Coronary artery (tissue), 2 donors: ENCODE results near the gene TNRC18.

Experiments used
- DNase-seq: peaks from one replicate; pipeline ENCODE4 v3.0.0-alpha.2; 2017; ENCODE audit warnings: low spot score
- H3K27ac ChIP-seq, 2 donors: fragments of 200-600 bp; sonication (generic); one replicate each; pipeline ENCODE4 v1.5.1; 2016 to 2019
- H3K4me3 ChIP-seq: fragments of 200-600 bp; sonication (generic); 2 replicates; pipeline ENCODE4 v1.5.1; 2016; ENCODE audit warnings: mild to moderate bottlenecking, moderate library complexity
- CTCF ChIP-seq: fragments of 200-600 bp; sonication (generic); IDR thresholded peaks from one replicate; pipeline ENCODE4 v1.5.1; 2019; ENCODE audit warnings: antibody characterized with exemption

The TNRC18 gene

GRCh38 chr7:5450549-5451327, 27.1 kb upstream of the TNRC18 start:
- TF ChIP-seq CTCF: peak; percentile 27
- no peak overlapping the region for H3K27ac ChIP-seq
- no peak for DNase-seq
- no peak overlapping the region for H3K4me3 ChIP-seq

GRCh38 chr7:5448378-5449037, 24.9 kb upstream of the TNRC18 start:
- Histone ChIP-seq H3K4me3 (no peak overlapping the region), H3K27ac (no peak overlapping the region)
- no peak for TF ChIP-seq CTCF
- DNase-seq: no peak

- DNase-seq: no peak
- Histone ChIP-seq H3K27ac (no peak overlapping the region), H3K4me3 (no peak overlapping the region)
- no peak for TF ChIP-seq CTCF
These were observed 22.5 kb upstream of the TNRC18 start for GRCh38 chr7:5445981-5446594.

GRCh38 chr7:5443678-5444077, 20.0 kb upstream of the TNRC18 start:
- no peak for TF ChIP-seq CTCF
- Histone ChIP-seq H3K4me3 (no peak overlapping the region), H3K27ac (no peak overlapping the region)
- no peak for DNase-seq

GRCh38 chr7:5442757-5443305, 19.2 kb upstream of the TNRC18 start:
- no peak for TF ChIP-seq CTCF
- DNase-seq: no peak
- Histone ChIP-seq H3K27ac (no peak overlapping the region), H3K4me3 (no peak overlapping the region)

GRCh38 chr7:5441840-5442503, 18.3 kb upstream of the TNRC18 start:
- no peak for DNase-seq
- TF ChIP-seq CTCF: no peak
- Histone ChIP-seq H3K27ac (no peak overlapping the region), H3K4me3 (no peak overlapping the region)
